GM13977 (cell line): ENCODE results near the gene CRLF1.

Experiments
- DNase-seq: peaks from one replicate; pipeline ENCODE4 v3.0.0; 2012; ENCODE audit warnings: low spot score
- in situ Hi-C: fragments of 300-500 bp; cut with MboI; formaldehyde crosslinking; loops from one replicate; pipeline ENCODE4 v1.12.0; 2022; ENCODE audit warnings: low sequenced_read_pairs, low pct_unique_long_range_greater_than_20kb, mixed read lengths, inconsistent platforms; ENCODE audit not compliant: unreplicated experiment
- TF ChIP-seq, protein P1 (sequence below): IDR thresholded peaks from 2 replicates; pipeline ENCODE4 v1.5.1; 2012; ENCODE audit warnings: mild to moderate bottlenecking, control low read depth; ENCODE audit not compliant: insufficient read depth; ENCODE audit errors: extremely low read depth, missing control alignments

The CRLF1 gene

DNA sequence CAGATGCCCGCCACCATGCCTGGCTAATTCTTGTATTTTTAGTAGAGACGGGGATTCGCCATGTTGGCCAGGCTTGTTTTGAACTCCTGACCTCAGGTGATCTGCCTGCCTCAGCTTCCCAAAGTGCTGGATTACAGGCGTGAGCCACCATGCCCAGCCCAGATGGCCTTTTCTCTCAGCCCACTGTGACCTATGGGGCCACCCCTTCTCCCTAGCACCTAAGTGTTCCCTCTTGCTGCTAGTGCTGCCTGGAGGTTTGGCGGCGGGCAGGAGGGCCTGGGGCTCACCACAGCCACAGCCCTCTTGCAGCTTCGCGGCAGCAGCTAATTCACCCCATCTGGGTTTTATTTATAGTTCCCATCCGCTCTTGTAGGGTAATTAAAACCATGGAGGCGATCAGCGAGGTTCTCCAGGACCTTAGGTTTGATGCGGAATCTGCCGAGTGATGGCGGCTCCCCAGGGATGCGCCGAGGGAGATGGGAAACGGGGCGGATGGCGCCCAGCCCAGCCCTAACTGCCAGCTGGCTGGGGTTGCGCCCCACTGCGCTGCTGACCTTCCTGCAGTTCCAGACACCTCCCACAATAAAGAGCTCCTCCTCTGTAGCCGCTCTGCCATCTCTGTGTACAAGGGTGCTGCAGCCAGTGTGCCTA, 14.7 kb downstream of the CRLF1 start:
- in situ Hi-C loops: no loop called here
- no peak for DNase-seq
- TF ChIP-seq, protein P1, sequence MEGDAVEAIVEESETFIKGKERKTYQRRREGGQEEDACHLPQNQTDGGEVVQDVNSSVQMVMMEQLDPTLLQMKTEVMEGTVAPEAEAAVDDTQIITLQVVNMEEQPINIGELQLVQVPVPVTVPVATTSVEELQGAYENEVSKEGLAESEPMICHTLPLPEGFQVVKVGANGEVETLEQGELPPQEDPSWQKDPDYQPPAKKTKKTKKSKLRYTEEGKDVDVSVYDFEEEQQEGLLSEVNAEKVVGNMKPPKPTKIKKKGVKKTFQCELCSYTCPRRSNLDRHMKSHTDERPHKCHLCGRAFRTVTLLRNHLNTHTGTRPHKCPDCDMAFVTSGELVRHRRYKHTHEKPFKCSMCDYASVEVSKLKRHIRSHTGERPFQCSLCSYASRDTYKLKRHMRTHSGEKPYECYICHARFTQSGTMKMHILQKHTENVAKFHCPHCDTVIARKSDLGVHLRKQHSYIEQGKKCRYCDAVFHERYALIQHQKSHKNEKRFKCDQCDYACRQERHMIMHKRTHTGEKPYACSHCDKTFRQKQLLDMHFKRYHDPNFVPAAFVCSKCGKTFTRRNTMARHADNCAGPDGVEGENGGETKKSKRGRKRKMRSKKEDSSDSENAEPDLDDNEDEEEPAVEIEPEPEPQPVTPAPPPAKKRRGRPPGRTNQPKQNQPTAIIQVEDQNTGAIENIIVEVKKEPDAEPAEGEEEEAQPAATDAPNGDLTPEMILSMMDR: no peak

DNA sequence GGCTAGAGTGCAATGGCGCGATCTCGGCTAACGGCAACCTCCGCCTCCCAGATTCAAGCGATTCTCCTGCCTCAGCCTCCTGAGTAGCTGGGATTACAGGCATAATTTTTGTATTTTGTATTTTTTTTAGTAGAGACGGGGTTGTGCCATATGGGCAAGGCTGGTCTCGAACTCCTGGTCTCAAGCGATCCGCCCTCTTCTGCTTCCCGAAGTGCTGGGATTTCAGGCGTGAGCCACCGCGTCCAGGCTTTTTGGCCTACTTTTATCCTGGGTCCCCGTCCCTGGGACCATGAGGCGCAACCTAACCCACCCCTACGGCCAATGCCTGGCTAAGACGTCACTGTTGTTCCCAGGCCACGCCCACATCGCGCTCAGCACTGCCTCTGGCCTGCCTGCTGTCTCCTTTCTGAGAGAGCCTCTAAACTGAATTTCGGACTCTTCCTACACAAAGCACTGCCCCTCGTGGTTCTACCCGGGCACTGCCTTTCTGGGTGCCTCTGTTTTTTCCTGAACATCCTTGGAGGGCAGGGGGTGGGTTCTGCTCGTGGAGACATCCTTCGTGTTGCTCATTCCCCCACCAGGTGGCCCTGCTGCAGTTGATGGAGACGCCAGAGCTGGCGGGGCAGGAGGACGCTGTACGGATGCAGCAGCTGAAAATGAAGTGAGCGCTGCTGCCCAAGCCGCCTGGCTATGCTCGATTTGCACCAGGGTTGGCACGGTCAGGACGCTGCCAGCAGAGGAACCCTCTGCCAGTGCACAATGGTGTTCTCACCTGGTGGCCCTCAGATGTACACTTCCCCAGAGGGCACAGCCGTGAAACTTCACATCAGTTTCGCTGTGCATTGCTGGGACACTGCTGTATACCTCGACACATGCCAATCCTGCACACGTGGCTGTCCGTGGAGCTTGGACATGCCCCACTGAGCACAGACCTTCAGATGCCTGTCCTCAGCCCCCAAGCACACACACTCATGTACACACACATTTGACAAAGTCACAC, 16.0 kb downstream of the CRLF1 start:
- in situ Hi-C loops: no loop called here
- TF ChIP-seq, protein P1: no peak
- no peak for DNase-seq

DNA sequence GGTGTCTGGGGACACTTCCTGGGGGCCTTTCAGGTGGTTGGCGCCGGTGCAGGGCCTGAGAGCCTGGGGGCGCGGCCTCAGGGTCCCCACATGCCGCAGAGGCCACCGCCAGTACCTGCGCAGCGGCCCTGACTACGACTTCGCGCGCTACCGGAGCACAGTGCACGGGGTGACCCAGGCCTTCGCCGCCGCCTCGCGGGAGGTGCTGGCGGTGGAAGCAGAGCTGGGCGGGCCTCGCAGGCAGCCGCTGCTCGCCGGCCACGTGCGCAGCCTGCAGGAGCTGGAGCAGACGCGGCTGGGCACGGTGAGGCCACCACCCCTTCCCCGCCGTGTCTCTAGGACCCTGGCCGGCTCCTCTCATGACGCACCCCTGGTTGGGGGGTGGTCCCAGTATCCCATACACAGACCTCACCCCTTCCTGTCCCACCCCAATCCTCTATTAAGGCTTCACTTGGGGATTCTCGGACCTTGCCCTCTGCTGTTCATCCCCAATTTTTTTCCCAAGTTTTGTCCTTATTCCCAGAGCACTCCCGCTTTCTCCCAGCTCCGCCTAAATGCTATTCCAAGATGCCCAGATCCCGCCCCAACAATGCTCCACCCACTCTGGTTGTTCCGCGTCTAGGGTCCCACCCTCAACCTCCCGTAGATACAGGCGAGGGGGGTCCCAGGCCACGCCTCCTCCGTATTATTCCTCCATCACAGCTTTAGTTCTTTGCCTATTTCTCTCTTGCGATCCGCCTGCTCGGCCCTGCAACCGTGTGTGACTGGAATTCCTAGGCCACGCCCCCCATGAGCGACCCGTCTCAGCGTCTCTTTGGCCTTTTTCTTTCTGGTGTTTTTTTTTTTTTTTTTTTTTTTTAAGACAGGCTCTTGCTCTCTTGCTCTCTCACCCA, 17.0 kb downstream of the CRLF1 start:
- in situ Hi-C loops: no loop called here
- peak; percentile 82 for DNase-seq
- TF ChIP-seq, protein P1: peak; percentile 32

DNA sequence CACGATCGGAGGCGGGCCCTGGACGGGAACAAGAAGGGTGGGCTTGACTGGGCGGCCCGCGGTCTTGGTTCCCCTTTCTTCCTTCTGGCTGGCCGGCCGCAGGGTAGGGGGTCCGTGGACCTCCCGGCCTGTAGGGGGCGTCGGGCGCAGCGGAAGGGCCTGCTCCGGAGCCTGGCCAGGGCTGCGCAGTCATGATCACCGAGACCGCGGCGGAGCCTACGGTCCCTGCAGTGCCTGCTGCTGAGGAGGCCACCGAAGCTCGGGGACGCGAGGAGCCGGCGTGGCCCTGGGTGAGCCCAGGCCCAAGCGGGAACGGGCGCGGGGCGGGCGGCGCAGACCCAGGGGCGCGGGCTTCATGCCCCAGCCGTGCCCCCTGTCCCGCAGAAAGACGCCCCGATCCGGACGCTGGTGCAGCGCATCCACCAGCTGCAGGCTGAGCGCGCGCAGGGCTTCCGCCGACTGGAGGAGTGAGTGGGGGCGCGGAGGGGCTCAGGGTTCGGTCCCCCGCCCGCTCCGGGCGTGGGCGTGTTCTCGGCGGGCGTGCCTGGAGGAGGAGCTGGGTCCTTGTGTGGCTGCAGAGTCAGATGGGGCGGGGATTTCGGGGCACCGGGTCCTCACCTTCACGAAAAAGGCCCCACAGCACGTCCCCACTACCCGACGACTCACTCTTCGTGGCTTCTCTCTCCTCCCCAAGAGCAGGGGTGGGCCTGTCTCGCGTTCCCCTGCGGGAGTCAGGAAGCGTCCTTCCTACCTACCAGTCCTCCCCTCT, 17.8 kb downstream of the CRLF1 start, which contains the start of gene REX1BD:
REX1BD (plus strand) TSS at position 188 of the 769 bp plus-strand sequence; CDS start at position 192, 4 bp downstream.
- TF ChIP-seq, protein P1: peak; percentile 97
- in situ Hi-C loops: no loop called here
- peak; percentile 88 for DNase-seq

DNA sequence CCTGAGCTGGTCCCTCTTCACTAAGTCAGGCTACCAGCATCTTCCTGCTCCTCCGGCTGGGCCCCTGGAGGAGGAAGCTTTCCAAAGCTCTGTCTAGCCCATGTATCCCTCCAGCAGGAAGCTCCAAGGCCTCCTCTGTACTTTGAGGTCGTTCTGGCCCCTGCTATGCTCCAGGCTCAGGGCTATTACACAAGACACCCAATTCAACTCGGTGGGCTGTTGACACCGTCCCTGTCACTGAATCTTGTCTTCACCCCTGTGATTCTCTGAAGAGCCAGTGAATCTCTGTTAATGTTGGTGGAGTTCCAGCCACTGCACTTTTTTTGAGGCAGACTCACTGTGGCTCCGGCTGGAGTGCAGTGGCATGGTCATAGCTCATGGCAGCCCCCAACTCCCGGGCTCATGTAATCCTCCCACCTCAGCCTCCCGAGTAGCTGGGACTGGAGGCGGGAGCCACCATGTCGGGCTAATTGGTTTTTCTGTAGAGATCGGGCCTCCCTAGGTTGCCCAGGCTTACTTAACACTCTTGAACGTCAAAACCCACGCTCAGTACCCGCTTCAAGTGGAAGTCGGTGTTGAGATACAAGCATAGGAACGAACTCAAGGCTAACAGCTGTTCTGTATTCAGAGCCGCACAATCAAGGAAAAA, 18.5 kb downstream of the CRLF1 start:
- in situ Hi-C loops: no loop called here
- TF ChIP-seq, protein P1: no peak
- DNase-seq: no peak
